NCI-H1048 (cell line): ENCODE data around the gene MSI2.

Source experiments
- DNase-seq: peaks from one replicate; lab custom pipeline; 2025; lab: John Stamatoyannopoulos, UW

The MSI2 gene

DNA sequence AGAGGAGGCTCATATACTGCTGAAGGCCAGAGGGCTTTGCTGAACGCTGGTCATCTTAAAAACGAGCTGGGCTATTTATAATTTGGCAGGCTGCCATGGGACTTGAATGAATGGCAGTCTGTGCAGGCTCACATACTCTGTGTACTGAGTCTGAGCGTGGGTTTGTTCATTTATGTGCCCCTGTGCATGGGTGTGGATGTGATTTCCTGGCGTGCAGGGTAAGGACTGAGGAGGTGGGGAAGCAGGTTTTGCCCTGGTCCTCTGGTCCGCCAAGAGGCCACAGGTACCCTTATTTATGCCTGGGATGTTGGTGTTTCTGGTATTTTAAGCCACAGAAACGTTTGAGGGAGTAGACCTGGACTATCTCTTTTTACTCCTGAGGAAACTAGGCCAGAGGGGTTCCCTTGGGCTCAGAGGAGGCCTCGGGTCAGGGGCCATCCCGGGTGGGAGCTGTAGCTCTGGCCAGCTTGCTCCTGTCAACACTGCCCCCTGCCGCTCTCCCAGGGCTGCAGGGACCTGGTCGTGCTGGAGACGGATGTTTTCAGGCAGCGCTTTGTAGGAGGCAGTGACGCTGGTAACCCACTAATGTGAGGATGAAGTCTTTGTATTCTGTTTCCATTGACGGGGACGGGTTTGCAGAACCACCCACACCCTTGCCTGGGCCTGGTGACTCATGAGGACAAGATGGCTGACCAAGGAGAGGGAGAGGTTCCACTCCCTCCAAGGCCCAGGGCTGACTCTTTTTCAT lies 184.4 kb downstream of the MSI2 start:
- no peak for DNase-seq

GRCh38 chr17:57441270-57441600 lies 184.9 kb downstream of the MSI2 start:
- no peak for DNase-seq

DNA sequence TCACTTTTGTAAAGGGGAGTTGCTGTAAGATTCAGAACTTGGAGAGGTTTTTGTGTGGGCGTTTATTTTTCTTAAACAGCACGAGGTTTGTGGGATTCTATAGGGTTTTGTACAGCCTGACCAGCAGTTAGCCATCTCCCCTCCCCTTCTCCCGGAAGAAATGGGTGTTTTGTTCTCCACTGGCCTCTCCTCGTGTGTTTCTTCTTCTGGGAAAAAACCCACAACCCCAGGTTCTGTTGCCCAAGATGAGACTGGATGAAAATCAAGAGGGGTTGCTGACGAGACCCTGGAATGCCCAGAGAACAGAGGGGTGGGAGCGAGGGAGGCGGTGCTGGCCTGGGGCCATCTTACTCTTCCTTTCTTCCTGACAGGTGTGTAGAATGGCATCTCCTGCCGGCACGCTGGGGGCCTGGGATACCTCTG lies 186.1 kb downstream of the MSI2 start:
- DNase-seq, result no peak

- no peak for DNase-seq
These were observed 186.7 kb downstream of the MSI2 start for GRCh38 chr17:57442914-57443571.

GRCh38 chr17:57443781-57444180 lies 187.5 kb downstream of the MSI2 start:
- no peak for DNase-seq

DNA sequence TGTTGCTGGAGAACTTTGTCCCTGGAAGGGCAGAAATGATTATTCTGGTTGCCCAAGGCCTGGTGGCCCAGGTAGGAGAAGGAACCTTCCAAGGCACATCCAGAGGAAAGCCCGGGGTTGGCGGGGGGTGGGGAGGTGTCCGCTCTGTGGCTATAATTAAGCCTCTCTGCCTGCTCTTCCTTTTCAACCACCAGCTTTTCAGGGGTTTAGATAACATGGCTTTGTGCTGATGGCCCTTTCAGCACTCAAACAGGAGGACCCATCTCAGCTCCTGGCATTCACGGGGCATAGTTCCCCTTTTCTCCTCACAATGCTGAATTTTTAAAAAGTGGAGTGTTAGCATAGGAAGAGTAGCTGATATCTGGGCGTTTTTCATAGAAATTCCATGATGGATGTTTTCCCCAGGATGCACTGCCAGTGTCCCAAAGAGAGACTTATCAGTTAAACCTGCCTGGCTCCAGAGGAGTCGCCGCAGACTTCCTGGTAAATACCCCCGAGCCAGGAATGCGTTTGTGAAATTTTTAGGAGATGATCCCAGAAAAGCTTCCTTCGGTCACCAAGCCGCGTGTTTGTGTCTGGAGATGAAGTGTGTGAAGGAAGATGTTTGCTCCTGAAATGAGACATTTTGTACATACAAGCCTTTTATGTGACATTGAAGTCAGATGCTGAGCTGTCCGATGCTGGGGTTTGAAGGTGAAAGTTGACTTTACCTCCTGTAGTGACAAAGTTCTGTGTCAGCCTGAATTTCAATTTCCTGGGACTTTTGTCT lies 188.5 kb downstream of the MSI2 start:
- no peak for DNase-seq

DNA sequence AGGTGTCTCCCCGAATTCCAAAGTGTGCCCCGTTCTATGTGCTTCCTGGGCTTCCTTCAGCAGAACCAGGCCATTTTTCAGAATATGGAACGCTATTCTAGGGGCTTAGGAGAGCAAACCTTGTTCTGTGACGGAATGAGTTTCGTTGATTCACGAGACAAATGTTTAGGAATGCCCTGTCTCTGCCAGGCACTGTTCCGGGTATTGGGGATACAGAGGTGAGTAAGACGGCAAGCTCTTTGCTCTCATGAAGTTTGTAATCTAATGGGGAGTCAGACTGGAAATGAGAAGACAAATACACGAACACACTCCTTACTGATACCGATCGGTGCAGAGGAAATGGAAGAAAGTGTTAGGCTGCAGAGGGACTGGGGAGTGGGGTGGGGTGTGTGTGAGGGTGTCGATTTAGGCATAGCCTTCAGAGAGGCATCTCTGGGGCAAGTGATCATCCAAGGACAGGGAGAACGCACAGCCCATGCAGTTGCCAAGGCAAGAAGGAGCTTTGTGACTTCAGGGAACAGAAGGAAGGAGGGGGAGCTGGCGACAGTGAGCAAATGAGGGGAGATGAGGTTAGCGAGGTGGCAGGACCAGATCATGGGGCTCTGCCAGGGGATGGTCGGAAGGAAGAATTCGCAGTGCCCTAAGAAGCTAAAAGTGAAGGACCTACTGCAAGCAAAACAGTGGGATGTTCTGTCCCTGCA lies 189.6 kb downstream of the MSI2 start:
- no peak for DNase-seq

DNA sequence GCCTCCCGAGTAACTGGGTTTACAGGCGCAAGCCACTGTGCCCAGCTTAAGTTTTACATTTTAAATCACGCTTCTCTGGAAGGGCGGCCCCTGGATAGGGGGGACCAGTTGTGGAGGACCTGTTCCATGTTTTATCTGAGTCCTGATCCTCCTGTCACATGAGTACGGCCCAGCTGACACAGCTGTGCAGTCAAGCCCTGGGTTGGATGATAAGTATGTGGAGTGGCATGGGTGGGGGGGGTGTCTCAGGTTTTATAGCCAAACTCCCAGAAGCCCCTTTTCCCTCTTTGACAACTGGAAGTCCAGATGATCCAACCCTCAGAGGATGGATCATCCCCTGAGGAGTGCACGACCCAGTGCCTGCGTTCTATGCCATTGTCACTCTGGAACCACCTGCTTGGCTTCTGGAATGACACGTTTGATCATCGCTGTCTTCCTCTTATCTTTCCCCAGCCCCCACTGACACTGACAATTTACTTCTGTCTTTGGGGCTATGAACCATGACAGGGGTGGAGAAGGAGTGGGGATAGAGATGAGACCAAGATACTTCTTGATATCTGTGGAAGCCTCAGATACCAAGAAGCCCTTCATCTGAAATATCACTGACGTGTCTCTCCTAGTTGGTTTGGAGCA lies 191.2 kb downstream of the MSI2 start:
- DNase-seq, result no peak

GRCh38 chr17:57447990-57448758 lies 191.9 kb downstream of the MSI2 start:
- no peak for DNase-seq

- DNase-seq, result no peak
These were observed 192.5 kb downstream of the MSI2 start for GRCh38 chr17:57448759-57449283.

GRCh38 chr17:57451191-57451590 lies 194.9 kb downstream of the MSI2 start:
- DNase-seq, result no peak

- DNase-seq, result no peak
These were observed 195.3 kb downstream of the MSI2 start for GRCh38 chr17:57451643-57452042.

DNA sequence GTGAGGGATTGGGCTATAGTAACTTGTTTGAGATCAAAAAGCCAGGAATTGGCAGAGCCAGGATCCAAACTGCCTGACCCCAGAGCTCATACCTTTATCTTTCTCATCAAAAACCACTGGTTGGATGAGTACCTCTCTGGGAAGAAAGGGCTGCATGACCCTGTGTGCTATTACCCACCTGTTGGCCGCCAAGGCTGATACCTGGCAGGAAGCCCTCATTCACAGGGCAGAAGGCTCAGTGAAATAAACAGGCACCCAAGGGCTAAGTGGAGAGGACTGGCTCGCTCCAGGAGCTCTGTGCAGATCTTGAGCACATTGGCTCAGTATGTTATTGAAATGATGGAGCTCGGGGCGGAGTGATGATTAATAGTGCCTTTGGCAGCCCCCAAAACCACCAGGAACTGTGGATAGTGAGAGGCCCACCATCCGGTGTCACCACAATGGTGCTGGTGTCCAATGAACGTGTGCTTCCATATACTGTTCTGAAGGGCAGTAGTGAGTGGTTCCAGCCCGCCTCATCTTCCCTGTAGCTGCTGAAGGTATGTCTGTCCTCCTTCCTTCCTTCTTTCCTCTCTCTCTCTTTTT lies 197.6 kb downstream of the MSI2 start:
- DNase-seq, result no peak

- no peak for DNase-seq
These were observed 198.4 kb downstream of the MSI2 start for GRCh38 chr17:57454729-57455062.

GRCh38 chr17:57455063-57455914 lies 199.0 kb downstream of the MSI2 start:
- DNase-seq, result no peak

DNA sequence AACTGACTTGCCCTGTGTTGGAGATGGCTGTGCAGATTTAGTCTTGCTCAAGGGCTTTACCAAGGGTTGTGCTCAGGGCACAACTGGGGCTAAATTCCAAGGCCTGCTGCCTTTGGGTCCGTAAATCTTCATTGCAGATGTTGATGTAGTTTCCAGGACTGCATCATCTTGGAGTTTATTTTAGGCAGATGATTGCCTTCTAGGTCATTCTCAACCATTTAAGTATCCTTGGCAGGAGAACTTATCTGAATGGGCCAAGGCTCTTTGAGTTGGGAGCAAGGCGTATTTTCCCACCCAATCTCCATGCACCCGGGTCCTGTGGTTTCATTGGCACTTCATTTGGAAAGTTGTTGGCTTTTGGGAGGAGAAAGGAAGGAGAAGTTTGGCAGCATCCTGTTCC lies 200.3 kb downstream of the MSI2 start:
- no peak for DNase-seq

GRCh38 chr17:57457188-57457587 lies 200.9 kb downstream of the MSI2 start:
- no peak for DNase-seq

DNA sequence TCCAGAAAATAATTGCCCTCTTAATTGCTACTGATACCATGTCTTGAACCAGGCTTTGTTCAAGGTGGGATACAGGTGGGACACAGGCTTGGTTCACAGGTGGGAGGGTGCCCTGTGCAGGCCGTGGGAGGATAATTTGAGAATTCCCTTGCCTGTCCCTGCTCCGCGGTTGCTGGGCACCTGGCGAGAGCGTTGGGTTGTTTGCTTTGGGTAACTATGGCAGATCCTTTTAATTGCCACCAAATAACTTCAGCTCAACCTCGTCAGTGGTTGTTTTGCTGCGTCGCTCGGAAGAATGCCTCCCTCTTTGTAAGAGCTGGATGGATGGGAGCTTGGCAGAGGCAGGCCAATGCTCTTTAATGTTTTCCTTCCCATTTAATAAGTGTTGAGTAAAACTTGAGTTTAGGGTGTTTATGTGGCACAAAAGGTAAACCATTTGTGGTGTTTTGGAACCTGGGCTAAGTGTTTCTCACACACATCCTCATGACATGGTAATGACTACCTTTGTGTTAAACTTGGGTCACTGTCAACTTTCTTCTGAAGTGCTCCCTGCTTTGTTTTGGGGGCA lies 202.5 kb downstream of the MSI2 start:
- no peak for DNase-seq

GRCh38 chr17:57459286-57459915 lies 203.1 kb downstream of the MSI2 start:
- no peak for DNase-seq
